DOHH2 (cell line): ENCODE data around the gene PTPRT.

Experiments
- EZH2phosphoT487 ChIP-seq: fragments of 200-600 bp; sonication (generic); IDR thresholded peaks from 2 replicates; pipeline ENCODE4 v1.6.1; 2017; ENCODE audit warnings: borderline replicate concordance, mild to moderate bottlenecking, antibody characterized with exemption, low read length, moderate library complexity, mixed read lengths
- TF ChIP-seq, protein P1 (sequence below): fragments of 200-600 bp; sonication (generic); IDR thresholded peaks from one replicate; pipeline ENCODE4 v1.5.1; 2014; ENCODE audit warnings: antibody characterized with exemption, mild to moderate bottlenecking, low read depth, low read length; ENCODE audit not compliant: poor library complexity, severe bottlenecking

DNA sequence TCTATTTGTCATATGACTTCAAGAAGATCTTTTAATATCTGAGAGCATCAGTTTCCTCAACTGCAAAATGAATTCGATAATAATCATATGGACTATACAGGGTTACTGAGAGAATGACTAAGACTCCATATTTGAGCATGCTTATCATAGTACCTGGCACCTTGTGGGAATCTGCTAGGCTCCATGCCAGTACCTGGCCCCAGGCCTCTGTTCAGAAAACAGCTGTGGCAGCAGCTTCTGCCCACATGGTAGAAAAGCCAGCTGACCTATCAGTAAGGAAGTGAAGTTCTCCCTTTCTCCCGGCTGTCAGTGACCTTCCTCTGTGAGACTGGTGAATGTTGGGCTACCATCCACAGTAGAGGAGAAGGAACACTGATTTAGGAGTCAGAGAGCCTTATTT, 996.6 kb downstream of the PTPRT start:
- TF ChIP-seq EZH2phosphoT487, result no peak
- TF ChIP-seq, protein P1, sequence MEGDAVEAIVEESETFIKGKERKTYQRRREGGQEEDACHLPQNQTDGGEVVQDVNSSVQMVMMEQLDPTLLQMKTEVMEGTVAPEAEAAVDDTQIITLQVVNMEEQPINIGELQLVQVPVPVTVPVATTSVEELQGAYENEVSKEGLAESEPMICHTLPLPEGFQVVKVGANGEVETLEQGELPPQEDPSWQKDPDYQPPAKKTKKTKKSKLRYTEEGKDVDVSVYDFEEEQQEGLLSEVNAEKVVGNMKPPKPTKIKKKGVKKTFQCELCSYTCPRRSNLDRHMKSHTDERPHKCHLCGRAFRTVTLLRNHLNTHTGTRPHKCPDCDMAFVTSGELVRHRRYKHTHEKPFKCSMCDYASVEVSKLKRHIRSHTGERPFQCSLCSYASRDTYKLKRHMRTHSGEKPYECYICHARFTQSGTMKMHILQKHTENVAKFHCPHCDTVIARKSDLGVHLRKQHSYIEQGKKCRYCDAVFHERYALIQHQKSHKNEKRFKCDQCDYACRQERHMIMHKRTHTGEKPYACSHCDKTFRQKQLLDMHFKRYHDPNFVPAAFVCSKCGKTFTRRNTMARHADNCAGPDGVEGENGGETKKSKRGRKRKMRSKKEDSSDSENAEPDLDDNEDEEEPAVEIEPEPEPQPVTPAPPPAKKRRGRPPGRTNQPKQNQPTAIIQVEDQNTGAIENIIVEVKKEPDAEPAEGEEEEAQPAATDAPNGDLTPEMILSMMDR, result no peak
